ENCODE measurements around the gene TBC1D7.

The TBC1D7 gene

GRCh38 chr6:13278164-13278563 is 50.2 kb downstream of the TBC1D7 start:
- DNase-seq (ENCODE audit: low read depth in 1 of 2, low spot score in 1 of 2), result no peak
- no peak for TF ChIP-seq JUND (IDR thresholded peaks at IDR 0.05; ENCODE audit: low read depth)
- in situ Hi-C loops (cut with HindIII; ENCODE audit: low pct_unique_long_range_greater_than_20kb, low sequenced_read_pairs), result no loop called here

GRCh38 chr6:13277231-13277630 is 51.1 kb downstream of the TBC1D7 start:
- TF ChIP-seq JUND (IDR thresholded peaks at IDR 0.05; ENCODE audit: low read depth), result no peak
- in situ Hi-C loops (cut with HindIII; ENCODE audit: low pct_unique_long_range_greater_than_20kb, low sequenced_read_pairs), result no loop called here
- no peak for DNase-seq (ENCODE audit: low read depth in 1 of 2, low spot score in 1 of 2)

DNA sequence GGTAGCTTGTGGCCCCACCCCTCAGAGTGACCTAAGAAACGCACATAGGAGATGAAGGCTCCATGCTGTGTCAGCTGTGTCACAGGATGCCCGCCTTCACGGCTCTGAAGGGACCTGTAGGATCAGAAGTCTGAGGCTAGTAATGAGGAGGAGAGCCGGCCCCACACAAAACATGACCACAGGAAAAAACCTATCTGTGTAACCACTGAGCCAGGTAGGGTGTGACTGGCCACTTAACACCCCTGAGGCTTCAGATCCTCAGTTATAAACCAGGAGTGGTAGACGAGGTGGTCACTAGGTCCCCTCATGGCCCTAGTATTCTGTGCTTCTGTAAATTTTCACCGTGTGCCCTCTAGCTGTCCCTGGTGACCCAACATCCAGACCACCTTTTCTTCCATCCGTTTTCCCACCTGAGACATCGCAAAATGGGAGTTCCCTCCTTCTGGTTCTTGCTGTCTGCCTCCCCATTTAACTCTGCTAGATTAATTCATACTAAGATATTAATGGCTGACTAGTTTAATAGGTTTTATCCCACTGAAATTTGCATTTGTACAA is 52.8 kb downstream of the TBC1D7 start:
- in situ Hi-C loops (cut with HindIII; ENCODE audit: low pct_unique_long_range_greater_than_20kb, low sequenced_read_pairs), result no loop called here
- TF ChIP-seq JUND (IDR thresholded peaks at IDR 0.05; ENCODE audit: low read depth), result no peak
- no peak for DNase-seq (ENCODE audit: low read depth in 1 of 2, low spot score in 1 of 2)

DNA sequence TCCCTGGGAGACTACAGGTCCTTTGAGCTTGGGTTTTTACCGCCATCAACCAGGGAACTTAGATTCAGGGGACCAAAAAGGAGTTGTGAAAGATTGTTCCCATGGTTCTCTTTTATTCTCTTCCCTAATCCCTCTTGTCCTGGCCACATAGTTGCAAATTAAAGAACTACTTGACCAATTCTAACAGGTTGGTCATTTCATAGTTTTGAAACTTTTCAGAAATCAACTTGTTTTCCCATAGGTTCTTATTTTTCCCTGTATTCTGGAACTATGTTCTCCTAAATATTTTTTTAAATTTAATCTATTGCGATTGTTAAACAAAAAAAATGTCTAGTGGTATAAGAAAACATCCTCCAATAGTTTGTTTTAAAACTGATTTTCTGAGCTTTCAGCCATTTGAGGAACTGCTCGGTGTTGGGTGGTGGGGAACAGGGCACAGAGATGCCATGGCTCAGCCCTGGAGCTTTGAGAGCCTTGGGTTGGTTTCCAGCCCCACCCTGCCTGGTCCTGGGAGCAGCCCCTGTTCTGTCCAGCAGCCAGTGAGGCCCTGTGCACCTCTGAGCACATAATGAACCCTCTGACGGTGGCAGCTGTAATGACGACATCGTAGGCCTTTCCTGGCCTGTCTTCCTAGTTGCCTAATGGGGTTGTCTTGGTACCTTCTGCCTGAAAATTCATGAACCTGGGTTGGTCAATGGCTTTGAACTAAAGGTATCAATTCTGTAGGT is 53.5 kb downstream of the TBC1D7 start:
- TF ChIP-seq JUND (IDR thresholded peaks at IDR 0.05; ENCODE audit: low read depth), result no peak
- in situ Hi-C loops (cut with HindIII; ENCODE audit: low pct_unique_long_range_greater_than_20kb, low sequenced_read_pairs), result no loop called here

DNA sequence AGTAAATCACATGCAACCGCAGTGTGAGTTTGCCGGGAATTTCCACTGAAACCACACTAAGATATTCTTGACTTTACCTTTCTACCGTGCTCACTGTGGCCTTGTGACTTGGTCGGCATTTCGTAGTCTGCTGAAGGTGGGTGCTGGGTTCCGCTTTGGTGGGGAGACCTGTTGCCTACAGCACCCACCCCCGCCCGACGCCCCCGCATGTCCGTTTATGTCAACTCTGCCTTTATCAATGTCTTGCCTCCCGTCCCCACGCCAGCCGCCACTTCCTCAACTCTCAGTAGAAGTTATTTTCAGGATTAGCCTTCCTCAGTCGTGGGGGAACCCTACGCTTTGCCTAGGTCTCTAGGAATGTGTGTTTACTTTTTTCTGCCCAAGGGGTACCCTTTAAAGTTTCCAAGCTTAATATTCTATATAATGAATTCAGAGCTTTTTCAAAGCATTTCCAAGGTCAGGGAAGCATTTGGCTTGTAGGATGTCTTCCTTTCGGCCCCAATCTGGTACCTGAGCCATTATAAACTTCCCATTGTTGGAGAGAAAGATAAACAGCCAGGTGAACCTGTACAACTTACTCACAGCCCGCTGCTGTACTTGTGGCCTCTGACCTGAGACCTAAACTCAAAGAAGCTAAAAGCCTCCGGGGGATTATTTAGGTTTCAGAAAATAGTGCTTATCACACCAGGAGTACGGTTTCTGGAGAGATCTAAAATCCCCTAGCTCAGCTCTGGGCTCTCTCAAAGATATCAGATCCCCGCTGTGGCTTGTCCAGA is 54.2 kb downstream of the TBC1D7 start:
- DNase-seq (ENCODE audit: low read depth in 1 of 2, low spot score in 1 of 2), result no peak
- TF ChIP-seq JUND (IDR thresholded peaks at IDR 0.05; ENCODE audit: low read depth), result no peak
- in situ Hi-C loops (cut with HindIII; ENCODE audit: low pct_unique_long_range_greater_than_20kb, low sequenced_read_pairs), result no loop called here

More for the DNA sequence above, 53.5 kb downstream of the TBC1D7 start:
- no peak for DNase-seq (ENCODE audit: low read depth in 1 of 2, low spot score in 1 of 2)

GRCh38 chr6:13273202-13273930 is 55.0 kb downstream of the TBC1D7 start:
- in situ Hi-C loops (cut with HindIII; ENCODE audit: low pct_unique_long_range_greater_than_20kb, low sequenced_read_pairs), result no loop called here
- DNase-seq (ENCODE audit: low read depth in 1 of 2, low spot score in 1 of 2), result no peak
- no peak for TF ChIP-seq JUND (IDR thresholded peaks at IDR 0.05; ENCODE audit: low read depth)

GRCh38 chr6:13272131-13273046 is 55.9 kb downstream of the TBC1D7 start:
- in situ Hi-C loops (cut with HindIII; ENCODE audit: low pct_unique_long_range_greater_than_20kb, low sequenced_read_pairs), result no loop called here
- no peak for DNase-seq (ENCODE audit: low read depth in 1 of 2, low spot score in 1 of 2)
- TF ChIP-seq JUND (IDR thresholded peaks at IDR 0.05; ENCODE audit: low read depth), result no peak

DNA sequence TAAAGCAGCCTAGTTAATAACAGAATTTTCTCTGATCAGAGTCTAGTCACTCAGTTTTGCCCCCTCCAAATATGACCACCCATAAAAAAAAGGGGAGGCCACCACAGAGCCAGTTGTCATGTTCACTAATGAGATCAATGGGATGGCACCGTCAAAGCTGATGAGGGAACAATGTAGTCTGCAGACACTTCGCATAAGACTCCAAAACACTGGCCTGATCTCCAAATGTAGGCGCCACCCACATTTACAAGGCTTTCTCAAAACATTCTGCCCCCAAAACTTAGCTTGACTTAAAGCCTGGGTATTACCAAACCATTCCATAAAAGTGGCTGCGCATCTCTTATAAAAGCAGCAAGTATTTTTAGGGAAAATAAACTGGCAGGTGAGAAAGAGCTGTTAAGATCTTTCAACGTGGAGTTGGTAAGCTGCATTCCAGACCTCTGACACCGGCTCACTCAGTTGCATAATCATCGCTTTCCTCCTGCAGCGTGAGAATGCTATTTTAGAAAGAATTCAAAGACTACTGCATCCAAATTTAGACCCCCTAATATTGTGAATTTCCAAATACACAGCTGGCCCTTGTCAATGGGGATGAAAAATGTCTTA is 59.3 kb downstream of the TBC1D7 start:
- DNase-seq (ENCODE audit: low read depth in 1 of 2, low spot score in 1 of 2), result peak; percentile 59 to 84
- TF ChIP-seq JUND (IDR thresholded peaks at IDR 0.05; ENCODE audit: low read depth), result peak; percentile 50; the same call in 1 of the 2 replicates
- in situ Hi-C loops (cut with HindIII; ENCODE audit: low pct_unique_long_range_greater_than_20kb, low sequenced_read_pairs), result no loop called here

GRCh38 chr6:13267142-13267651 is 61.1 kb downstream of the TBC1D7 start:
- no peak for DNase-seq (ENCODE audit: low read depth in 1 of 2, low spot score in 1 of 2)
- no peak for TF ChIP-seq JUND (IDR thresholded peaks at IDR 0.05; ENCODE audit: low read depth)
- in situ Hi-C loops (cut with HindIII; ENCODE audit: low pct_unique_long_range_greater_than_20kb, low sequenced_read_pairs), result no loop called here

GRCh38 chr6:13263669-13264068 is 64.7 kb downstream of the TBC1D7 start:
- no peak for DNase-seq (ENCODE audit: low read depth in 1 of 2, low spot score in 1 of 2)
- no peak for TF ChIP-seq JUND (IDR thresholded peaks at IDR 0.05; ENCODE audit: low read depth)
- in situ Hi-C loops (cut with HindIII; ENCODE audit: low pct_unique_long_range_greater_than_20kb, low sequenced_read_pairs), result no loop called here

Data from T47D (cell line).